ENCODE results near the gene OSBPL1A.

DNA sequence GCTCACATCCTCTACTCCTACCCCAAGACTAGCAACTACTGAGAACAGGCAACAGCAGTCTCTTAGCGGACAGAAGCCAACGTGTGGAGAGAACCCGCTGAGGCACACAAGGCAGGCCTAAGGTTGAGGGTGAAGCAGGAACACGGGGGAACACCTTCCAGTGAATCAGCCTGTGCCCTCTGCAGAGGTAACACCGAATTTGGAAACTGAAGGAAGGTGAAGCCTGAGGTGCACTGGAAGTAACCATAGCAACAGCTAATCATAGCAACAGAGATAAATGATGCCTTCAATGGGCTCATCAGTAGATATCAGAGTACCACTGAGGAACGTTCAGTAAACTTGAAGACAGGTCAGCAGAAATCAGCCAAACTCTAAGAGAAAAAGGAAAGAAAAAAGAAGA lies 43.3 kb downstream of the OSBPL1A start:
- TF ChIP-seq SP2 (IDR thresholded peaks at IDR 0.05; ENCODE audit: low read length) (no peak), CTCF (IDR thresholded peaks at IDR 0.05; ENCODE audit: control extremely low read depth in 1 of 3, insufficient read depth in 1 of 3, low read depth in 1 of 3, low read length in 3 of 3) (no peak), USF2 (IDR thresholded peaks at IDR 0.05; ENCODE audit: low read length) (no peak)
